OCI-LY7 (cell line): ENCODE measurements around the gene ATL2.

Experiments
- EZH2phosphoT487 ChIP-seq: fragments of 200-600 bp; sonication (generic); IDR thresholded peaks from 2 replicates; pipeline ENCODE4 v1.6.1; 2018; ENCODE audit warnings: low read depth, borderline replicate concordance, mild to moderate bottlenecking, mixed run types, antibody characterized with exemption, low read length, moderate library complexity, mixed read lengths
- TF ChIP-seq, protein P1 (sequence below): fragments of 200-600 bp; sonication (generic); conservative IDR thresholded peaks from 2 replicates; pipeline ENCODE4 v1.5.1; 2014; ENCODE audit warnings: mild to moderate bottlenecking, antibody characterized with exemption, low read length, moderate library complexity, mixed read lengths

DNA sequence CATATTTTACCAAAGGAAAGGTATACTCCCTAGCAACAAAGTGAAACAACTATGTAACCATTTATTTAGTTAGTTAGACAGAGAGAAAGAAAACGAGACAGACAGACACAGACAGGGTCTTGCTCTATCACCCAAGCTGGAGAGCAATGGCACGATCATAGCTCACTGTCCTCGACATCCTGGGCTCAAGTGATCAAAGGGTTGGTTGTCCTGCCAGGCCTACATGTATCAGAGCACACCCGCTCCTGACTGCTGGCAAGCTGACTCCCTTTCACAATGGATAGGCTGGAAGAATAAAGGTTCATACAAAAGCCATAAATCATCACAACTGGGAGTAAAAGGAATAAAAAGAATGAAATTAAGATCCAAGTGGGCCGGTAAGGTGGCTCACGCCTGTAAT, 53.5 kb downstream of the ATL2 start:
- TF ChIP-seq, protein P1, sequence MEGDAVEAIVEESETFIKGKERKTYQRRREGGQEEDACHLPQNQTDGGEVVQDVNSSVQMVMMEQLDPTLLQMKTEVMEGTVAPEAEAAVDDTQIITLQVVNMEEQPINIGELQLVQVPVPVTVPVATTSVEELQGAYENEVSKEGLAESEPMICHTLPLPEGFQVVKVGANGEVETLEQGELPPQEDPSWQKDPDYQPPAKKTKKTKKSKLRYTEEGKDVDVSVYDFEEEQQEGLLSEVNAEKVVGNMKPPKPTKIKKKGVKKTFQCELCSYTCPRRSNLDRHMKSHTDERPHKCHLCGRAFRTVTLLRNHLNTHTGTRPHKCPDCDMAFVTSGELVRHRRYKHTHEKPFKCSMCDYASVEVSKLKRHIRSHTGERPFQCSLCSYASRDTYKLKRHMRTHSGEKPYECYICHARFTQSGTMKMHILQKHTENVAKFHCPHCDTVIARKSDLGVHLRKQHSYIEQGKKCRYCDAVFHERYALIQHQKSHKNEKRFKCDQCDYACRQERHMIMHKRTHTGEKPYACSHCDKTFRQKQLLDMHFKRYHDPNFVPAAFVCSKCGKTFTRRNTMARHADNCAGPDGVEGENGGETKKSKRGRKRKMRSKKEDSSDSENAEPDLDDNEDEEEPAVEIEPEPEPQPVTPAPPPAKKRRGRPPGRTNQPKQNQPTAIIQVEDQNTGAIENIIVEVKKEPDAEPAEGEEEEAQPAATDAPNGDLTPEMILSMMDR, result no peak
- TF ChIP-seq EZH2phosphoT487, result no peak
